H9 (cell line): ENCODE data around the gene SP4. TPM values are rescaled to one million over a fixed set of nuclear protein-coding genes. Genes with fewer than 3 reads are reported as not detected.

Source experiments
- DNase-seq: peaks from one replicate; pipeline ENCODE4 v3.0.0-alpha.2; 2017
- H2AFZ ChIP-seq: one replicate; pipeline ENCODE4 v1.6.1; 2013; ENCODE audit warnings: mild to moderate bottlenecking, low read length, control low read depth, moderate library complexity
- H2AK5ac ChIP-seq: 2 replicates; pipeline ENCODE4 v1.6.1; 2013; ENCODE audit warnings: low read length, control low read depth, mixed read lengths; ENCODE audit not compliant: insufficient read length
- H2BK120ac ChIP-seq: one replicate; pipeline ENCODE4 v1.6.1; 2013; ENCODE audit warnings: low read depth, mild to moderate bottlenecking, low read length, control low read depth, inconsistent platforms; ENCODE audit not compliant: poor library complexity, severe bottlenecking
- H2BK12ac ChIP-seq: 2 replicates; pipeline ENCODE4 v1.6.1; 2013; ENCODE audit warnings: low read length, control low read depth, mixed read lengths, low read depth; ENCODE audit not compliant: insufficient read length
- H2BK15ac ChIP-seq: 2 replicates; pipeline ENCODE4 v1.6.1; 2013; ENCODE audit warnings: low read depth, low read length, control low read depth
- H2BK20ac ChIP-seq: one replicate; pipeline ENCODE4 v1.6.1; 2013; ENCODE audit warnings: low read depth, mild to moderate bottlenecking, low read length, control low read depth, inconsistent platforms; ENCODE audit not compliant: poor library complexity, severe bottlenecking
- H2BK5ac ChIP-seq: 2 replicates; pipeline ENCODE4 v1.6.1; 2013; ENCODE audit warnings: low read length, control low read depth, mixed read lengths; ENCODE audit not compliant: insufficient read length
- H3K14ac ChIP-seq: 2 replicates; pipeline ENCODE4 v1.6.1; 2013; ENCODE audit warnings: low read length, control low read depth; ENCODE audit not compliant: insufficient read depth
- H3K18ac ChIP-seq: 2 replicates; pipeline ENCODE4 v1.6.1; 2013; ENCODE audit warnings: low read depth, mild to moderate bottlenecking, mixed read lengths, low read length, control low read depth; ENCODE audit not compliant: insufficient read length
- H3K23ac ChIP-seq: 2 replicates; pipeline ENCODE4 v1.6.1; 2013; ENCODE audit warnings: low read length, control low read depth, mixed read lengths, low read depth; ENCODE audit not compliant: insufficient read length
- H3K23me2 ChIP-seq: 2 replicates; pipeline ENCODE4 v1.6.1; 2013; ENCODE audit warnings: low read depth, mild to moderate bottlenecking, mixed read lengths, low read length, control low read depth; ENCODE audit not compliant: insufficient read length, poor library complexity, severe bottlenecking
- H3K27ac ChIP-seq: 2 replicates; pipeline ENCODE4 v1.5.1; 2013; ENCODE audit warnings: low read length, control low read depth, mixed read lengths, low read depth; ENCODE audit not compliant: insufficient read length
- H3K27me3 ChIP-seq: 2 replicates; pipeline ENCODE4 v1.6.1; 2013; ENCODE audit warnings: low read length, control low read depth, inconsistent platforms; ENCODE audit not compliant: insufficient read depth
- H3K4ac ChIP-seq: 2 replicates; pipeline ENCODE4 v1.6.1; 2013; ENCODE audit warnings: low read depth, mild to moderate bottlenecking, control low read depth, inconsistent platforms, low read length, moderate library complexity
- H3K4me1 ChIP-seq: 2 replicates; pipeline ENCODE4 v1.6.1; 2013; ENCODE audit warnings: low read length, control low read depth, inconsistent platforms; ENCODE audit not compliant: insufficient read depth
- H3K4me2 ChIP-seq: 2 replicates; pipeline ENCODE4 v1.6.1; 2013; ENCODE audit warnings: low read length, control low read depth, mixed read lengths; ENCODE audit not compliant: insufficient read length, insufficient read depth
- H3K56ac ChIP-seq: 2 replicates; pipeline ENCODE4 v1.6.1; 2013; ENCODE audit warnings: low read depth, mild to moderate bottlenecking, mixed read lengths, low read length, control low read depth; ENCODE audit not compliant: insufficient read length
- H3K79me1 ChIP-seq: 2 replicates; pipeline ENCODE4 v1.6.1; 2013; ENCODE audit warnings: low read depth, mild to moderate bottlenecking, moderate library complexity, low read length, control low read depth, inconsistent platforms; ENCODE audit not compliant: insufficient read depth, poor library complexity, severe bottlenecking
- H3K79me2 ChIP-seq: 2 replicates; pipeline ENCODE4 v1.6.1; 2013; ENCODE audit warnings: low read length, control low read depth, inconsistent platforms; ENCODE audit not compliant: insufficient read depth
- H3K9ac ChIP-seq: 2 replicates; pipeline ENCODE4 v1.6.1; 2013; ENCODE audit warnings: low read length, control low read depth, mixed read lengths; ENCODE audit not compliant: insufficient read length; ENCODE audit errors: extremely low read depth
- H3K9me3 ChIP-seq: one replicate; pipeline ENCODE4 v1.6.1; 2013; ENCODE audit warnings: low read depth, low read length, inconsistent platforms; ENCODE audit not compliant: control insufficient read depth
- H3T11ph ChIP-seq: one replicate; pipeline ENCODE4 v1.6.1; 2013; ENCODE audit warnings: mild to moderate bottlenecking, low read length, control low read depth, inconsistent platforms
- H4K20me1 ChIP-seq: one replicate; pipeline ENCODE4 v1.6.1; 2013; ENCODE audit not compliant: control insufficient read depth, insufficient read length, insufficient read depth
- H4K5ac ChIP-seq: 2 replicates; pipeline ENCODE4 v1.6.1; 2013; ENCODE audit warnings: low read depth, mild to moderate bottlenecking, mixed read lengths, low read length, control low read depth; ENCODE audit not compliant: insufficient read length
- H4K8ac ChIP-seq: replicated peaks from 2 replicates; pipeline ENCODE4 v1.6.1; 2013; ENCODE audit warnings: low read length, control low read depth, mixed read lengths, low read depth; ENCODE audit not compliant: insufficient read length
- H4K91ac ChIP-seq: 2 replicates; pipeline ENCODE4 v1.6.1; 2013; ENCODE audit warnings: low read depth, mild to moderate bottlenecking, moderate library complexity, mixed read lengths, low read length, control low read depth; ENCODE audit not compliant: insufficient read length
- H3K27ac Mint-ChIP-seq, 3 experiments: 2 replicates in 2 of 3; 3 replicates in 1 of 3; pipeline ENCODE4 v1.8.0; 2020 to 2021; ENCODE audit warnings: mixed read lengths in 3 of 3, mild to moderate bottlenecking in 1 of 3, moderate library complexity in 1 of 3
- H3K27me3 Mint-ChIP-seq: 2 replicates; pipeline ENCODE4 v1.8.0; 2021; ENCODE audit warnings: low read depth, mild to moderate bottlenecking, moderate library complexity, mixed read lengths
- H3K36me3 Mint-ChIP-seq, 3 experiments: 2 replicates in 2 of 3; 3 replicates in 1 of 3; pipeline ENCODE4 v1.8.0; 2020 to 2021; ENCODE audit warnings: low read depth in 3 of 3, mixed read lengths in 3 of 3; ENCODE audit not compliant: insufficient read depth in 1 of 3
- H3K4me1 Mint-ChIP-seq, 2 experiments: 2 replicates each; pipeline ENCODE4 v1.8.0; 2020; ENCODE audit warnings: mixed read lengths in 2 of 2
- H3K4me3 Mint-ChIP-seq, 2 experiments: 2 replicates in 1 of 2; 3 replicates in 1 of 2; pipeline ENCODE4 v1.8.0; 2020 to 2021; ENCODE audit warnings: mild to moderate bottlenecking in 2 of 2, mixed read lengths in 2 of 2, moderate library complexity in 1 of 2
- H3K9me3 Mint-ChIP-seq, 2 experiments: 2 replicates in 1 of 2; 3 replicates in 1 of 2; pipeline ENCODE4 v1.8.0; 2020; ENCODE audit warnings: mild to moderate bottlenecking in 2 of 2, mixed read lengths in 2 of 2, moderate library complexity in 1 of 2
- WGBS: extraction: QIAGEN DNeasy Blood & Tissue Kit; methylation state at CpG from one replicate; pipeline ENCODE4 v1.1.7; 2013; ENCODE audit warnings: missing lambda C conversion rate, low lambda C conversion rate, mixed read lengths; ENCODE audit not compliant: insufficient read length; ENCODE audit errors: extremely low coverage; 5-methylcytosine and 5-hydroxymethylcytosine counted together
- total RNA-seq: library from RNA; stranded (reverse); gene quantifications from 2 replicates; pipeline ENCODE4 v1.2.1, GENCODE V29; 2021
- TF ChIP-seq, protein P1 (sequence below): fragments of 200-600 bp; sonication (generic); conservative IDR thresholded peaks from 3 replicates; pipeline ENCODE4 v1.8.0; 2021; ENCODE audit warnings: antibody characterized with exemption, mild to moderate bottlenecking

The SP4 gene
- total RNA-seq, 1 experiment from 2014 or later = 19.4 TPM

GRCh38 chr7:21538936-21539495 is 111.1 kb downstream of the SP4 start:
- H2BK15ac ChIP-seq = no peak overlapping the region
- peaks cover 13% of the 10 kb centered on the region for H3K23me2 ChIP-seq
- H3K56ac ChIP-seq = no peak overlapping the region
- no peak overlapping the region for H3K18ac ChIP-seq
- no peak for DNase-seq
- H2BK5ac ChIP-seq = no peak overlapping the region
- no peak overlapping the region for H3K27ac ChIP-seq
- no peak overlapping the region for H2AK5ac ChIP-seq
- H3T11ph ChIP-seq = no peak overlapping the region
- Mint-ChIP-seq H3K36me3 (peaks cover 0 to 4% (median 0%) of the 10 kb centered on the region in 3 experiments; a peak in 2 of 7 replicates), H3K27ac (no peak overlapping the region), H3K4me3 (no peak overlapping the region), H3K27me3 (peaks cover 23% of the 10 kb centered on the region), H3K4me1 (peaks cover 16 to 26% of the 10 kb centered on the region in 2 experiments), H3K9me3 (peaks cover 0 to 3% of the 10 kb centered on the region in 2 experiments; a peak in 3 of 5 replicates)
- H4K5ac ChIP-seq = no peak overlapping the region
- H3K4ac ChIP-seq = no peak overlapping the region
- TF ChIP-seq, protein P1, sequence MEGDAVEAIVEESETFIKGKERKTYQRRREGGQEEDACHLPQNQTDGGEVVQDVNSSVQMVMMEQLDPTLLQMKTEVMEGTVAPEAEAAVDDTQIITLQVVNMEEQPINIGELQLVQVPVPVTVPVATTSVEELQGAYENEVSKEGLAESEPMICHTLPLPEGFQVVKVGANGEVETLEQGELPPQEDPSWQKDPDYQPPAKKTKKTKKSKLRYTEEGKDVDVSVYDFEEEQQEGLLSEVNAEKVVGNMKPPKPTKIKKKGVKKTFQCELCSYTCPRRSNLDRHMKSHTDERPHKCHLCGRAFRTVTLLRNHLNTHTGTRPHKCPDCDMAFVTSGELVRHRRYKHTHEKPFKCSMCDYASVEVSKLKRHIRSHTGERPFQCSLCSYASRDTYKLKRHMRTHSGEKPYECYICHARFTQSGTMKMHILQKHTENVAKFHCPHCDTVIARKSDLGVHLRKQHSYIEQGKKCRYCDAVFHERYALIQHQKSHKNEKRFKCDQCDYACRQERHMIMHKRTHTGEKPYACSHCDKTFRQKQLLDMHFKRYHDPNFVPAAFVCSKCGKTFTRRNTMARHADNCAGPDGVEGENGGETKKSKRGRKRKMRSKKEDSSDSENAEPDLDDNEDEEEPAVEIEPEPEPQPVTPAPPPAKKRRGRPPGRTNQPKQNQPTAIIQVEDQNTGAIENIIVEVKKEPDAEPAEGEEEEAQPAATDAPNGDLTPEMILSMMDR = no peak
- H3K27me3 ChIP-seq = no peaks in the 10 kb centered on the region; the same call in 1 of the 2 replicates
- H4K8ac ChIP-seq = no peak overlapping the region
- H3K4me1 ChIP-seq = peaks cover 3% of the 10 kb centered on the region; the same call in 1 of the 2 replicates
- H3K9ac ChIP-seq = no peak overlapping the region
- no CpG with 5 or more reads among the region's 3 CpGs for WGBS
- H3K4me2 ChIP-seq = no peak overlapping the region
- H2BK12ac ChIP-seq = no peak overlapping the region
- H3K9me3 ChIP-seq = no peaks in the 10 kb centered on the region
- H3K23ac ChIP-seq = no peak overlapping the region
- no peak overlapping the region for H2AFZ ChIP-seq
- no peaks in the 10 kb centered on the region for H3K79me2 ChIP-seq
- H4K91ac ChIP-seq = no peak overlapping the region
- no peaks in the 10 kb centered on the region for H4K20me1 ChIP-seq
- H2BK120ac ChIP-seq = no peak overlapping the region
- no peaks in the 10 kb centered on the region for H3K79me1 ChIP-seq
- H3K14ac ChIP-seq = no peak overlapping the region
- no peak overlapping the region for H2BK20ac ChIP-seq
